HPDE6-E6E7 (cell line): ENCODE data around the gene RANBP3.
"Not testable (repeated sequence)": the region's sequence is repeated elsewhere in the genome, so short reads cannot be mapped to it uniquely, and the experiment has no call there.

Experiments used
- DNase-seq: peaks from one replicate; pipeline ENCODE4 v3.0.0; 2011; ENCODE audit warnings: missing footprints; ENCODE audit errors: extremely low spot score

Gene RANBP3

GRCh38 chr19:5883157-5883873, 94.6 kb downstream of the RANBP3 start:
- DNase-seq, result not testable (repeated sequence)

- DNase-seq, result no peak
These were observed 95.4 kb downstream of the RANBP3 start for GRCh38 chr19:5882421-5882968.

GRCh38 chr19:5881543-5882299, 96.2 kb downstream of the RANBP3 start:
- no peak for DNase-seq

- DNase-seq, result peak; percentile 54
These were observed 97.3 kb downstream of the RANBP3 start for GRCh38 chr19:5880604-5881078.

GRCh38 chr19:5880196-5880595, 97.7 kb downstream of the RANBP3 start:
- no peak for DNase-seq

- no peak for DNase-seq
These were observed 100.1 kb downstream of the RANBP3 start for GRCh38 chr19:5877882-5878281.

- DNase-seq, result no peak
These were observed 100.5 kb downstream of the RANBP3 start for GRCh38 chr19:5877427-5877826.

- not testable (repeated sequence) for DNase-seq
These were observed 103.4 kb downstream of the RANBP3 start for GRCh38 chr19:5874496-5874895.

- DNase-seq, result no peak
These were observed 104.2 kb downstream of the RANBP3 start for GRCh38 chr19:5873617-5874199.

- no peak for DNase-seq
These were observed 107.0 kb downstream of the RANBP3 start for GRCh38 chr19:5870986-5871394.

GRCh38 chr19:5867201-5868136, 110.5 kb downstream of the RANBP3 start:
- DNase-seq, result no peak
